ENCODE measurements around the gene SCAMP4.

SCAMP4 gene

GRCh38 chr19:1905110-1905862, at the start of gene SCAMP4, which contains the start of gene ADAT3:
Gene SCAMP4 (plus strand): TSS chr19:1905399. CDS start chr19:1915020, 9,621 bp downstream.
Gene ADAT3 (plus strand): TSS chr19:1905399. CDS start chr19:1912048, 6,649 bp downstream.
- peak; percentile 99 for DNase-seq

GRCh38 chr19:1855828-1856255, 49.4 kb upstream of the SCAMP4 start:
- peak; percentile 49 for DNase-seq

- peak; percentile 39 for DNase-seq
Observed at GRCh38 chr19:1856345-1856697, 48.9 kb upstream of the SCAMP4 start.

GRCh38 chr19:1856698-1857603, 48.2 kb upstream of the SCAMP4 start:
- peak; percentile 56 for DNase-seq

- no peak for DNase-seq
Observed at GRCh38 chr19:1857648-1858326, 47.4 kb upstream of the SCAMP4 start.

- no peak for DNase-seq
Observed at GRCh38 chr19:1858412-1859081, 46.7 kb upstream of the SCAMP4 start.

GRCh38 chr19:1859331-1859781, 45.8 kb upstream of the SCAMP4 start:
- DNase-seq = no peak

GRCh38 chr19:1860042-1860775, 45.0 kb upstream of the SCAMP4 start:
- peak; percentile 71 for DNase-seq

GRCh38 chr19:1860821-1861598, 44.2 kb upstream of the SCAMP4 start:
- no peak for DNase-seq

GRCh38 chr19:1861599-1862031, 43.6 kb upstream of the SCAMP4 start:
- DNase-seq = no peak

GRCh38 chr19:1862068-1862423, 43.2 kb upstream of the SCAMP4 start:
- no peak for DNase-seq

- peak; percentile 65 for DNase-seq
Observed at GRCh38 chr19:1862424-1863327, 42.5 kb upstream of the SCAMP4 start.

- no peak for DNase-seq
Observed at GRCh38 chr19:1863328-1863637, 41.9 kb upstream of the SCAMP4 start, which contains the start of gene KLF16. Gene KLF16 (minus strand): TSS chr19:1863579. CDS start chr19:1863497, 82 bp downstream.

GRCh38 chr19:1863638-1864479, 41.3 kb upstream of the SCAMP4 start:
- peak; percentile 94 for DNase-seq

GRCh38 chr19:1864480-1865171, 40.6 kb upstream of the SCAMP4 start:
- peak; percentile 71 for DNase-seq

GRCh38 chr19:1865172-1866010, 39.8 kb upstream of the SCAMP4 start:
- DNase-seq = no peak

- DNase-seq = no peak
Observed at GRCh38 chr19:1866693-1867348, 38.4 kb upstream of the SCAMP4 start.
